ENCODE results near the gene CST3.
"Not testable (repeated sequence)": the region's sequence is repeated elsewhere in the genome, so short reads cannot be mapped to it uniquely, and the experiment has no call there.

Gene CST3

GRCh38 chr20:23637282-23638221, at the start of gene CST3:
Gene CST3, minus strand, starts transcription at chr20:23637955. Its CDS starts 93 bp downstream, at chr20:23637862.
- DNase-seq (ENCODE audit: low read depth, low spot score) = no peak

GRCh38 chr20:23686046-23686750, 48.4 kb upstream of the CST3 start:
- no peak for DNase-seq (ENCODE audit: low read depth, low spot score)

- DNase-seq (ENCODE audit: low read depth, low spot score) = not testable (repeated sequence)
Observed at GRCh38 chr20:23685529-23685896, 47.8 kb upstream of the CST3 start.

- DNase-seq (ENCODE audit: low read depth, low spot score) = no peak
Observed at GRCh38 chr20:23684261-23684660, 46.5 kb upstream of the CST3 start.

- no peak for DNase-seq (ENCODE audit: low read depth, low spot score)
Observed at GRCh38 chr20:23683807-23684206, 46.1 kb upstream of the CST3 start.

- DNase-seq (ENCODE audit: low read depth, low spot score) = no peak
Observed at GRCh38 chr20:23683281-23683680, 45.5 kb upstream of the CST3 start.

GRCh38 chr20:23680146-23680545, 42.4 kb upstream of the CST3 start:
- DNase-seq (ENCODE audit: low read depth, low spot score) = no peak

- DNase-seq (ENCODE audit: low read depth, low spot score) = no peak
Observed at GRCh38 chr20:23679133-23680092, 41.7 kb upstream of the CST3 start.

GRCh38 chr20:23673209-23673608, 35.5 kb upstream of the CST3 start:
- DNase-seq (ENCODE audit: low read depth, low spot score) = no peak

- DNase-seq (ENCODE audit: low read depth, low spot score) = no peak
Observed at GRCh38 chr20:23672158-23672557, 34.4 kb upstream of the CST3 start.

GRCh38 chr20:23671479-23671878, 33.7 kb upstream of the CST3 start:
- DNase-seq (ENCODE audit: low read depth, low spot score) = no peak

- no peak for DNase-seq (ENCODE audit: low read depth, low spot score)
Observed at GRCh38 chr20:23670361-23670760, 32.6 kb upstream of the CST3 start.

GRCh38 chr20:23669866-23670265, 32.1 kb upstream of the CST3 start:
- DNase-seq (ENCODE audit: low read depth, low spot score) = no peak

- no peak for DNase-seq (ENCODE audit: low read depth, low spot score)
Observed at GRCh38 chr20:23669327-23669726, 31.6 kb upstream of the CST3 start.

GRCh38 chr20:23668477-23668951, 30.8 kb upstream of the CST3 start:
- no peak for DNase-seq (ENCODE audit: low read depth, low spot score)

- no peak for DNase-seq (ENCODE audit: low read depth, low spot score)
Observed at GRCh38 chr20:23667666-23668065, 29.9 kb upstream of the CST3 start.

GRCh38 chr20:23666698-23667097, 28.9 kb upstream of the CST3 start:
- DNase-seq (ENCODE audit: low read depth, low spot score) = no peak

GRCh38 chr20:23666189-23666588, 28.4 kb upstream of the CST3 start:
- DNase-seq (ENCODE audit: low read depth, low spot score) = no peak

GRCh38 chr20:23664954-23665353, 27.2 kb upstream of the CST3 start:
- DNase-seq (ENCODE audit: low read depth, low spot score) = no peak

- DNase-seq (ENCODE audit: low read depth, low spot score) = not testable (repeated sequence)
Observed at GRCh38 chr20:23664046-23664445, 26.3 kb upstream of the CST3 start.

GRCh38 chr20:23663180-23663579, 25.4 kb upstream of the CST3 start:
- no peak for DNase-seq (ENCODE audit: low read depth, low spot score)
